NCI-H2227 (cell line): ENCODE measurements around the gene VPS33A.

Experiments
- DNase-seq: peaks from one replicate; lab custom pipeline; 2025; ENCODE audit not compliant: unreplicated experiment; lab: John Stamatoyannopoulos, UW

VPS33A gene

GRCh38 chr12:122184517-122184916 is 81.8 kb downstream of the VPS33A start:
- no peak for DNase-seq

- DNase-seq: no peak
Measured at GRCh38 chr12:122183588-122183940, 82.7 kb downstream of the VPS33A start.

- peak; percentile 53 for DNase-seq
Measured at GRCh38 chr12:122182887-122183587, 83.3 kb downstream of the VPS33A start, which contains the start of gene LRRC43. TSS of gene LRRC43 (plus strand) at chr12:122183123. CDS start at chr12:122183145, 22 bp downstream.
